MG63 (cell line): ENCODE data around the gene MTCL1. TPM values are rescaled to one million over a fixed set of nuclear protein-coding genes. Genes with fewer than 3 reads are reported as not detected.

ENCODE experiments used
- DNase-seq: peaks from one replicate; pipeline ENCODE4 v3.0.0-alpha.2; 2020
- H3K27me3 ChIP-seq: fragments of 250-450 bp; sonication (Bioruptor Pico); 2 replicates; pipeline ENCODE4 v1.5.1; 2020; ENCODE audit warnings: mild to moderate bottlenecking, moderate library complexity
- H3K36me3 ChIP-seq: fragments of 250-450 bp; sonication (Bioruptor Pico); 2 replicates; pipeline ENCODE4 v1.5.1; 2020; ENCODE audit warnings: mild to moderate bottlenecking, moderate library complexity
- H3K4me3 ChIP-seq: fragments of 250-450 bp; sonication (Bioruptor Pico); 2 replicates; pipeline ENCODE4 v1.5.1; 2020; ENCODE audit warnings: mild to moderate bottlenecking, moderate library complexity
- H3K9me3 ChIP-seq: fragments of 250-450 bp; sonication (Bioruptor Pico); 2 replicates; pipeline ENCODE4 v1.5.1; 2020; ENCODE audit warnings: mild to moderate bottlenecking, moderate library complexity
- total RNA-seq: library from RNA; depleted of rRNA; stranded (reverse); fragments of >200 nt; shearing (Covaris generic); gene quantifications from 2 replicates; pipeline ENCODE4 v1.2.3, GENCODE V29; 2014; ENCODE audit warnings: low replicate concordance

The MTCL1 gene
- total RNA-seq, 1 experiment from 2014 or later = 28.9 TPM

DNA sequence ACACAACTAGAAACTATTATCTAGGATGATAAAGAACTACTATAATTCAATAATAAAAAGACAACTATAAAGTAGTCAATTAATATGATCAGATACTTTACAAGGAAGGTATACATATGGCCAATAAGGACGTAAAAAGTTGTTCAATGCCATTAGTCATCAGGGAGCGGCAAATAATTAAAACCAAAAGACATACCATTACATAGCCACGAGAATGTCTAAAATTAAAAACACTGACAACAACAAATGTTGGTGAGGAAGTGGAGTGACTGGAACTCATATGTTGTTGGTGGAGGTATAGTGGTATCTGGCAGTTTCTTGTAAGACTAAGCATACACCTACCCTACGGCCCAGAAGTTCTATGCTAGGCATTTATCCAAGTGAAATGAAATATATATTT is 152.4 kb downstream of the MTCL1 start:
- H3K36me3 ChIP-seq = no peaks in the 10 kb centered on the region
- no peak for DNase-seq
- no peak overlapping the region for H3K4me3 ChIP-seq
- peaks cover 6% of the 10 kb centered on the region; the same call in 1 of the 2 replicates for H3K9me3 ChIP-seq
- no peaks in the 10 kb centered on the region for H3K27me3 ChIP-seq

DNA sequence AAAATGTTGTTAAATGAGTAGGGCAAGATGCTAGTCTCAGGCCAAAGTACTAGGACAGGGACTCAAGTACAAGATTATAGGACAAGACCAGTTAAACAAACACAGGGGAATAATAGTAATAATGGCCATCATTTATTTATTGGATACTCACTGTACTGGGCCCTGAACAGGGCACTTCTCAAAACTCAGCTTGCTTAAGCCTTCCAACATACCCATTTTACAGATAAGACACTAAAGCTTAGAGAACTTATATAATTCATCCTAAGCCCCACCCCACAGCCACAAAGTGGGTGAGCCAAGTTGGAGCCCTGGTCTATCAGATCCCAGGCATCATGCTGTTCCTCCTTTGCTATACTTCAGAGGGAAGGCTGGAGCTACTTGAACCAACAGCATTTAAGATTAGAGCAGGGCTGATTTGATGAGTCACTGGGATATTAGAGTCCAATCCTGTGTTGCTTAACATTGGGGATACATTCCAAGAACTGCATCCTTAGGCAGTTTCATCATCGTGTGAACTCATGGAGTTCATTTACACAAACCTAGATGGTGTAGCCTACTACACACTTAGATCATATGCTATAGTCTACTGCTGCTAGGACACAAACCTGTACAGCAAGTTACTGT is 153.6 kb downstream of the MTCL1 start:
- Histone ChIP-seq H3K36me3 (no peaks in the 10 kb centered on the region), H3K9me3 (peaks cover 6% of the 10 kb centered on the region; the same call in 1 of the 2 replicates), H3K4me3 (no peak overlapping the region), H3K27me3 (no peaks in the 10 kb centered on the region)
- peak; percentile 59 for DNase-seq

DNA sequence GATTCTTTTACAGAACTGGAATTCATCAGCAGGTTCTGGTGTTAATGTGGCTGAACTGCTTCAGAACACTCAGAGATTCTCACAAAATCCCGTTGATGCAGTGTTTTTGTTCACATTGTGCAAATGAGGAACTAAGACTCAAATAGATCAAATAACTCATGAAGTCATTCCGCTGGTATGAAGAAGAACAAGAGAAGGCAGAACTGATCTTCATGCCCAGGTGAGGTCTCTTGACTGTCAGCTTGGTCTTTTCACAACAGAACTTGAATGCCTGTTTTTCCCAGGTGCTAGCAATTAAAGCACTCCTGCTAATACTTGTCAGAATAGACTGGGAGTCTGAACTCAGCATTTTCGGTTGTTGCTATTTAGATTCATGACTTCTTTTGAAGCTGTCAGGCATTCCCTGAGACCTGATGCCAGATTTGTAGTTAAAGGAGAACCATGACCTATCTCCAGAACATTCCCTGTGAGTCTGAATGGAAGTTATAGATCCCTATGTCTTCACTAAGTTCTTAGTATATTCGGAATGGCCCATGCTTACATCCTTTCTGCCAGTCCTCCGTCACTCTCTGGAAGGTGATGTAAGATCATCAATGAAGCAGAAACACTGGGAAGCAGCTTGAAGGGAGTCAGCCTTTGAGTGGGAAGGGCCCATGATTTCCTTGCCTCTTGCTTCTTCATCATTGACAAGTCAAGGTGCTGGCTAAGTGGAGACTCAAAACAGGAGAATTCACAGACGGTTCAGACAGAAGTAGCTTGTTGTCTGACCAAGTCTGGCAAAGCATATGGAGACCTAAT is 155.7 kb downstream of the MTCL1 start:
- no peak for DNase-seq
- H3K4me3 ChIP-seq = no peak overlapping the region
- no peaks in the 10 kb centered on the region for H3K27me3 ChIP-seq
- H3K9me3 ChIP-seq = peaks cover 6% of the 10 kb centered on the region; the same call in 1 of the 2 replicates
- H3K36me3 ChIP-seq = no peaks in the 10 kb centered on the region

DNA sequence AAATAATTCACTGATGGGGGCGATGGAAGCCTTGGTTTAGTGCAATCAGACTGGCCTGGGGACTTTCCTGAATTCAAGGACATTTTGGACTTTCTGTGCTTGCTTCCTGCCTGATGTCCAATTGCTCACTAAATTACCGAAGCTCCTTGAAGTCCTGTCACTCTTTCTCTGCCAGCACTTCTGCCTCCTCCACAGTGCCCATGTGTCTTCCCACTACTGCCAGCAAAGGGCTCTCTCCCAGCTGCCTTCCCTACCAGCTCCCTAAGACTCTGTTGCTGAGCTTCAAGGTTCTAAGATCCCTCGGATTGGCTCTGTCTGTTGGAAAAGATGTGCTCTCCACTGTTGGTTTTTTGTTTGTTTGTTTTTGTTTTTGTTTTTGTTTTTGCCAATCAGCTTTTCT is 158.1 kb downstream of the MTCL1 start:
- Histone ChIP-seq H3K9me3 (peaks cover 4% of the 10 kb centered on the region; the same call in 1 of the 2 replicates), H3K27me3 (no peaks in the 10 kb centered on the region), H3K4me3 (no peak overlapping the region), H3K36me3 (no peaks in the 10 kb centered on the region)
- DNase-seq = no peak

- Histone ChIP-seq H3K27me3 (no peaks in the 10 kb centered on the region), H3K4me3 (no peak overlapping the region), H3K9me3 (no peaks in the 10 kb centered on the region), H3K36me3 (no peaks in the 10 kb centered on the region)
- no peak for DNase-seq
Observed at GRCh38 chr18:8865934-8866333, 160.6 kb downstream of the MTCL1 start.

DNA sequence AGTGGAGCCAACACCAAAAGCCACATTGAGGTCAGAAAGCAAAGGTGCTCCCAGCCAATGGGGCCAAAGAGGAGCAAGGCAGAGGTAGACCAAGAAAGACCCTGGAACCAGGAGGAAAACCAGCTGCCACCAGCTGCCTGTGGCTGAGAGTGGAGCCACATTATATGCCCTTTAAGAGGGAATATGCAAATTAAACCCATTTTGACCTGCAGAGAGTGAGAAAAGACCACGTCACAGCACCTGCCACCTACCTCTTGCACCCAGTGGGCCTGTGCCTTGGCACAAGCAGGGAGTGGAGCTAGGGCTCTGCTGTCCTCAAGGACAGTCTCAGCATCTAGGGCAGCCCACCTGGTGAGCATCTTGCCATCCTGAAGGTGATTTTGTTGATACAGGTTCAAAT is 161.3 kb downstream of the MTCL1 start:
- Histone ChIP-seq H3K4me3 (no peak overlapping the region), H3K27me3 (no peaks in the 10 kb centered on the region), H3K9me3 (no peaks in the 10 kb centered on the region), H3K36me3 (no peaks in the 10 kb centered on the region)
- DNase-seq = no peak

DNA sequence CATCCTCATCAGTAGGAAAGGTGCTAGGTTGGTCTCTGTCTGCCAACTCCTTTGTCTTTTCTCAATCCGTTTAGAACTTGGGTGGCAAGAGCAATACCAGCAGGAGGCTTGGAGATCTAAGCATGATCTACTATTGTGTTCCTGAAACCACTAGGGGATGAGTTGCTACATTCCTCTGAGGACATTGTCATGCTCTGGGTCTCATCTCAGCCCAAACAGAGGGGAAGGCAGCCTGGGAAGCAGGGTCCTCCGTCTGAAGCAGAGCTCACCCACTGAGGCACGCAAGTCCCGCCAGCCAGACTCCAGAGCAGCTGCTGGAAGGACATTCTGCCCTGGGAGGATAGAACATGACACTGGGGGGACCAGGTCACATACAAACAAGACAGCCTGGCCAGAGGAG is 162.9 kb downstream of the MTCL1 start:
- Histone ChIP-seq H3K9me3 (no peaks in the 10 kb centered on the region), H3K27me3 (no peaks in the 10 kb centered on the region)
- DNase-seq = no peak

GRCh38 chr18:8868779-8869415 is 163.5 kb downstream of the MTCL1 start:
- Histone ChIP-seq H3K4me3 (no peak overlapping the region), H3K27me3 (no peaks in the 10 kb centered on the region), H3K9me3 (no peaks in the 10 kb centered on the region), H3K36me3 (no peaks in the 10 kb centered on the region)
- DNase-seq = no peak

More for the DNA sequence above, 162.9 kb downstream of the MTCL1 start:
- Histone ChIP-seq H3K4me3 (no peak overlapping the region), H3K36me3 (no peaks in the 10 kb centered on the region)

DNA sequence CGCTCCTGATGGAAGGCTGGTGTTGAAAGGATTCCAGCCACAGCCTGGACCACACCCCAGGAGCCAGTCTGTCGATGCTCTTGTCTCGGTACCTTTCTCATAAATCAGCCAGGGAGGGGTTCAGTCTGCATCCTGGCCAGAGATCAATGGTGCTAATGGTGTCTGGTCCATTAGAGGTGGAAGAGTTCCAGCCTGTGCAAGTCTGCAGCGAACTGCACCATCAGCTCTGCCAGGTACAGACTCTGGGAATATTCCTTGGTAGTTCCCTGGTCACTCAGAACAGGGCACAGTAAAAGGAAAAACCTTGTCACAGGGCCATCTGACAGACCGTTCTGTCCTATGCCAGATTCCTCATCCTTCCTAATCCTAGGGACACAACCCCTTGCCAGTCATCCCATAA is 164.3 kb downstream of the MTCL1 start:
- Histone ChIP-seq H3K9me3 (no peaks in the 10 kb centered on the region), H3K4me3 (no peak overlapping the region)
- DNase-seq = no peak

DNA sequence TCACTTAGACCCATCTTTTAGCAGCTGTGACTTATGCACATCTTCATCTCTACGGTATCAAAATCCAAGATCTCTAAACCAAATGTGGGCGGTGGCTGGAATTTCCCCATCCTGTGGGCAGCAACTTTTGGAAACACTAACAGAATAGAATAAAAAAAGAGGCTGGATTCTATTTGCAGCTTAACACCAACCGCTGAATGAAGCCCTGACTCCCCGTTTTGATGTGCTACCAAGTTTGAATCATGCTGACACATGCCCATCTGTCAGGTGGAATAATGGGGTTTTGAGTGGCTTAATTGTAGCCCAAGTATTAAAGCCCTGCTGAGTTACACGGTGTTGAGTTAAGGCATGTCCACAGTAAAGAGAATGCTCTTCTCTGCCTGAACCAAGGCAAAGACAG is 165.2 kb downstream of the MTCL1 start:
- no peak for DNase-seq
- H3K9me3 ChIP-seq = no peaks in the 10 kb centered on the region
- H3K36me3 ChIP-seq = no peaks in the 10 kb centered on the region
- H3K27me3 ChIP-seq = no peaks in the 10 kb centered on the region
- no peak overlapping the region for H3K4me3 ChIP-seq

More for the DNA sequence above, 164.3 kb downstream of the MTCL1 start:
- Histone ChIP-seq H3K27me3 (no peaks in the 10 kb centered on the region), H3K36me3 (no peaks in the 10 kb centered on the region)

DNA sequence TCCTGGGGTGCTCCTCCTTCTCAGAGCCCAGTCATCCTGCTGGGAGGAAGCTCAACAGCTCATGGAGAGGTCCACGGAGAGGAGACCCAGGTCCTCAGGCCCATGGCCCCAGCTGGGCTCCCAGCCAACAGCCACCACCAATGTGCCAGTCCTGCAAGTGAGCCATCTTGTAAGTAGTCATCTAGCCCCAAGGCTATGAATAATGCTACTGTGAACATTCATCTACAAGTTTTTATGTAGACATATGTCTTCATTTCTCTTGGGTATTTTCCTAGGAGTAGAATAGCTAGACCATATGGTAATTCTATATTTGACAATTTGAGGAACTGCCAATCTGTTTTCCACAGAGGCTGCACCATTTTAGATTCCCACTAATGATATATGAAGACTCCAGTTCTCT is 166.1 kb downstream of the MTCL1 start:
- Histone ChIP-seq H3K27me3 (no peaks in the 10 kb centered on the region), H3K36me3 (no peaks in the 10 kb centered on the region), H3K4me3 (no peak overlapping the region), H3K9me3 (no peaks in the 10 kb centered on the region)
- peak; percentile 46 for DNase-seq

GRCh38 chr18:8874872-8875271 is 169.5 kb downstream of the MTCL1 start:
- H3K4me3 ChIP-seq = no peak overlapping the region
- H3K36me3 ChIP-seq = no peaks in the 10 kb centered on the region
- no peaks in the 10 kb centered on the region for H3K9me3 ChIP-seq
- H3K27me3 ChIP-seq = no peaks in the 10 kb centered on the region
- no peak for DNase-seq

- Histone ChIP-seq H3K9me3 (no peaks in the 10 kb centered on the region), H3K27me3 (no peaks in the 10 kb centered on the region), H3K36me3 (no peaks in the 10 kb centered on the region), H3K4me3 (no peak overlapping the region)
- DNase-seq = no peak
Observed at GRCh38 chr18:8876887-8877286, 171.5 kb downstream of the MTCL1 start.

- no peak for DNase-seq
- H3K9me3 ChIP-seq = peaks cover 3% of the 10 kb centered on the region; the same call in 1 of the 2 replicates
- no peak overlapping the region for H3K4me3 ChIP-seq
- H3K27me3 ChIP-seq = no peaks in the 10 kb centered on the region
- H3K36me3 ChIP-seq = no peaks in the 10 kb centered on the region
Observed at GRCh38 chr18:8881103-8881502, 175.7 kb downstream of the MTCL1 start.
